ENCODE data around the gene COLEC12. TPM values are rescaled to one million over a fixed set of nuclear protein-coding genes. Genes with fewer than 3 reads are reported as not detected.

Gene COLEC12
- total RNA-seq, 3 donors from 2014 or later (not counting 1 experiment from before 2014, with no cell fraction given), result not detected

DNA sequence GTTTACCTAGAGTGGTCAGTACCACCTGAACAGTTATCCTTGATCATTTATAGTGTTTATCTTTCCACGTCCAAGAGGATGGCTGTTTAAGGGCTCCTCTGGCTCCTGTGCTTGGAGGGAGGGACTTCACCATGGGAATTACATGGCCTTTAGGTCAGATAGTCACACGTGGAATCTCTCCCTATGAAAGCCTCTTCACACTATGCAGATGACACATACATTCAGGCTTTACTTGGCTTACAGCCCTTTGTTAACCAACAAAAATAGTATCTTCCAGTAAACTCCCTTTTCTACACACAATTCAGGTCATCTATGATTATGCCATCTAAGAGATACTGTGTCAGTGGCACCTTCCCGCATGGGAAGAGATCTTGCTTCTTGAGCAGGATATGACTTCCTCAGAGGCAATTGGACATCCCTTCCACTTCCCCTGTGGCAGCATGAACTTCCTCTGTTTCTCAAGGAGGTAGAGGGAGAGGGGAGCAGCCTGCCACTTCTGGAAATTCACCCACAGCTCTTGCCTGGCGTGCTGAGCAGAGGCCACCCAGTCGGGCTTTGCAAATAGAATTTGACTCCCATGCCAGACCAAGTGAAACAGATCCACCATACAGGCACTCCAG, 53.5 kb downstream of the COLEC12 start:
- no peak overlapping the region for H3K4me3 Mint-ChIP-seq
- Histone ChIP-seq H3K36me3 (ENCODE audit: control insufficient read depth, insufficient read depth, low read length) (no peaks in the 10 kb centered on the region), H3K4me3 (ENCODE audit: low read length) (no peak overlapping the region), H3K27ac (ENCODE audit: low read length) (no peak overlapping the region), H3K4me1 (ENCODE audit: control insufficient read depth, insufficient read depth, low read length) (no peaks in the 10 kb centered on the region), H3K9me3 (ENCODE audit: control insufficient read depth, insufficient read depth, low read length) (peaks cover 10% of the 10 kb centered on the region), H3K27me3 (ENCODE audit: control insufficient read depth, insufficient read depth, low read length) (no peaks in the 10 kb centered on the region)
- TF ChIP-seq, protein P1, sequence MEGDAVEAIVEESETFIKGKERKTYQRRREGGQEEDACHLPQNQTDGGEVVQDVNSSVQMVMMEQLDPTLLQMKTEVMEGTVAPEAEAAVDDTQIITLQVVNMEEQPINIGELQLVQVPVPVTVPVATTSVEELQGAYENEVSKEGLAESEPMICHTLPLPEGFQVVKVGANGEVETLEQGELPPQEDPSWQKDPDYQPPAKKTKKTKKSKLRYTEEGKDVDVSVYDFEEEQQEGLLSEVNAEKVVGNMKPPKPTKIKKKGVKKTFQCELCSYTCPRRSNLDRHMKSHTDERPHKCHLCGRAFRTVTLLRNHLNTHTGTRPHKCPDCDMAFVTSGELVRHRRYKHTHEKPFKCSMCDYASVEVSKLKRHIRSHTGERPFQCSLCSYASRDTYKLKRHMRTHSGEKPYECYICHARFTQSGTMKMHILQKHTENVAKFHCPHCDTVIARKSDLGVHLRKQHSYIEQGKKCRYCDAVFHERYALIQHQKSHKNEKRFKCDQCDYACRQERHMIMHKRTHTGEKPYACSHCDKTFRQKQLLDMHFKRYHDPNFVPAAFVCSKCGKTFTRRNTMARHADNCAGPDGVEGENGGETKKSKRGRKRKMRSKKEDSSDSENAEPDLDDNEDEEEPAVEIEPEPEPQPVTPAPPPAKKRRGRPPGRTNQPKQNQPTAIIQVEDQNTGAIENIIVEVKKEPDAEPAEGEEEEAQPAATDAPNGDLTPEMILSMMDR (IDR thresholded peaks at IDR 0.05), result no peak
- DNase-seq (no peak), ATAC-seq (no peak)
- no peaks in the 10 kb centered on the region for H3K4me1 Mint-ChIP-seq
- WGBS (ENCODE audit: insufficient coverage), result 47% methylated on average over 5 of the region's 5 CpGs
- peaks cover 3 to 5% of the 10 kb centered on the region in 2 donors for H3K9me3 Mint-ChIP-seq
- H3K36me3 Mint-ChIP-seq, result no peaks in the 10 kb centered on the region
- H3K27me3 Mint-ChIP-seq (ENCODE audit: low read depth in 2 of 2), result peaks cover 0 to 8% of the 10 kb centered on the region in 2 donors
- intact Hi-C loops (cut with micrococcal nuclease), result no loop called here
- no peak overlapping the region for H3K27ac Mint-ChIP-seq

DNA sequence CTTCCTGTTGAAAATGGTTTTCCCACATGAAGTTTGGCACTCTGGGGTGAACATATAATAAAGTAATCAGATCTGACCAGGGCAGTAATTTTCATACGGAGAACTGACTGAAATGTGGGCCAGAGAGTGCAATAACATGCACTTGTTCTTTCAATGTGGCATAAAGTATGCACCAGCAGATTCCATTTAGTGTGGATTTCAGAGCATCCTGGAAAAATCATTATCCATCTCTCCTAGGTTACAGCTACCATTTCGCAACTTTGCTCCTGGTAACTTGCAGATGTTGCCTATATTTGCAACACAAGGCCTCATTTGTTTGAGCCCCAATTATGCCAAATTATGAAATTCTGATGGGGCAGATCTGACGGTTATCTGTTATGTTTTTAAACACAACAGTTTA, 55.4 kb downstream of the COLEC12 start:
- Histone ChIP-seq H3K4me3 (ENCODE audit: low read length) (no peak overlapping the region), H3K27ac (ENCODE audit: low read length) (no peak overlapping the region), H3K27me3 (ENCODE audit: control insufficient read depth, insufficient read depth, low read length) (no peaks in the 10 kb centered on the region), H3K9me3 (ENCODE audit: control insufficient read depth, insufficient read depth, low read length) (no peaks in the 10 kb centered on the region), H3K4me1 (ENCODE audit: control insufficient read depth, insufficient read depth, low read length) (no peaks in the 10 kb centered on the region), H3K36me3 (ENCODE audit: control insufficient read depth, insufficient read depth, low read length) (no peaks in the 10 kb centered on the region)
- no peak overlapping the region for H3K27ac Mint-ChIP-seq
- 91% methylated on average over 3 of the region's 3 CpGs for WGBS (ENCODE audit: insufficient coverage)
- peaks cover 0 to 8% of the 10 kb centered on the region in 2 donors for H3K27me3 Mint-ChIP-seq (ENCODE audit: low read depth in 2 of 2)
- no peak for ATAC-seq
- intact Hi-C loops (cut with micrococcal nuclease), result no loop called here
- H3K4me3 Mint-ChIP-seq, result no peak overlapping the region
- no peaks in the 10 kb centered on the region for H3K4me1 Mint-ChIP-seq
- DNase-seq, result no peak
- no peaks in the 10 kb centered on the region for H3K9me3 Mint-ChIP-seq
- no peaks in the 10 kb centered on the region for H3K36me3 Mint-ChIP-seq
- TF ChIP-seq, protein P1 (IDR thresholded peaks at IDR 0.05), result no peak

DNA sequence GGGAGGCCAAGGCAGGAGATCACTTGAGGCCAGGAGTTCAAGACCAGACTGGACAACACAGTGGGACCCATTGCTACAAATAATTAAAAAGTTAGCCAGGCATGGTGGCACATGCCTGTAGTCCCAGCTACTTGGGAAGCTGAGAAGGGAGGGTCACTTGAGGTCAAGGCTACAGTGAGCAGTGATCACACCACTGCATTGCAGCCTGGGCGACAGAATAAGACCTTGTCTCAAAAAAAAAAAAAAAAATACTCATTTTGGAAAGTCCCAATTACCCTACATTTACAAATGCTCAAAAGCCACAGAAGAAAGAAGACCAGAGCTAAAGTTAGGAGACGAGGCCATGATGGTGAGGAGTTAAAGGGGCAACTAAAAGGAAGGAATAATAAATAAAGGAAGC, 61.9 kb downstream of the COLEC12 start:
- no peaks in the 10 kb centered on the region for H3K4me1 Mint-ChIP-seq
- TF ChIP-seq, protein P1 (IDR thresholded peaks at IDR 0.05), result no peak
- intact Hi-C loops (cut with micrococcal nuclease), result no loop called here
- H3K27me3 Mint-ChIP-seq (ENCODE audit: low read depth in 2 of 2), result no peaks in the 10 kb centered on the region
- WGBS (ENCODE audit: insufficient coverage), result no CpG with 5 or more reads among the region's 2 CpGs
- no peaks in the 10 kb centered on the region for H3K9me3 Mint-ChIP-seq
- H3K27ac Mint-ChIP-seq, result no peak overlapping the region
- no peaks in the 10 kb centered on the region for H3K36me3 Mint-ChIP-seq
- no peak overlapping the region for H3K4me3 Mint-ChIP-seq
- no peaks in the 10 kb centered on the region for H3K4me1 ChIP-seq (ENCODE audit: control insufficient read depth, insufficient read depth, low read length)
- DNase-seq (no peak), ATAC-seq (no peak)
- H3K4me3 ChIP-seq (ENCODE audit: low read length), result no peak overlapping the region
- H3K27me3 ChIP-seq (ENCODE audit: control insufficient read depth, insufficient read depth, low read length), result no peaks in the 10 kb centered on the region
- H3K36me3 ChIP-seq (ENCODE audit: control insufficient read depth, insufficient read depth, low read length), result no peaks in the 10 kb centered on the region
- no peaks in the 10 kb centered on the region for H3K9me3 ChIP-seq (ENCODE audit: control insufficient read depth, insufficient read depth, low read length)
- H3K27ac ChIP-seq (ENCODE audit: low read length), result no peak overlapping the region

DNA sequence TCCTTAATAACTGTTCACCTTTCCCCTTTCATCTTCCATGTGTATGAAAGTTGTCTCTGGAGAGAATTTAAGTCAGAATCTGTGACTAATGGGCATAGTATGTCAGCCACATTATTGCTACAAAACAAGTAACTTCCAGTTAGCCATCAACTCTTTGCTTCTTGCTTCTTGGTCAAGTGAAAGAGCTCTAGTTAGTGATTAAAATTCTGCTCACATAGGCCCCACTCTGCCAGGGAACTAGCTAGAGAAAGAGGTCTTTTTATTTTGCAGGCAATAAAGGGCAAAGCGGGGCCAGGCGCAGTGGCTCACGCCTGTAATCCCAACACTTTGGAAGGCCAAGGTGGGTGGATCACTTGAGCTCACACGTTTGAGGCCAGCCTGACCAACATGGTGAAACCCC, 64.6 kb downstream of the COLEC12 start:
- 95% methylated on average over 4 of the region's 4 CpGs for WGBS (ENCODE audit: insufficient coverage)
- TF ChIP-seq, protein P1 (IDR thresholded peaks at IDR 0.05), result no peak
- no peak overlapping the region for H3K27ac Mint-ChIP-seq

More for the DNA sequence above, 64.6 kb downstream of the COLEC12 start:
- no peaks in the 10 kb centered on the region for H3K9me3 ChIP-seq (ENCODE audit: control insufficient read depth, insufficient read depth, low read length)
- Mint-ChIP-seq H3K4me1 (no peaks in the 10 kb centered on the region), H3K36me3 (no peaks in the 10 kb centered on the region), H3K27me3 (ENCODE audit: low read depth in 2 of 2) (peaks cover 0 to 6% of the 10 kb centered on the region in 2 donors), H3K4me3 (no peak overlapping the region), H3K9me3 (no peaks in the 10 kb centered on the region)
- H3K36me3 ChIP-seq (ENCODE audit: control insufficient read depth, insufficient read depth, low read length), result no peaks in the 10 kb centered on the region
- DNase-seq, result no peak
- intact Hi-C loops (cut with micrococcal nuclease), result no loop called here
- ATAC-seq, result no peak
- H3K4me3 ChIP-seq (ENCODE audit: low read length), result no peak overlapping the region
- H3K27me3 ChIP-seq (ENCODE audit: control insufficient read depth, insufficient read depth, low read length), result no peaks in the 10 kb centered on the region
- H3K27ac ChIP-seq (ENCODE audit: low read length), result no peak overlapping the region
- no peaks in the 10 kb centered on the region for H3K4me1 ChIP-seq (ENCODE audit: control insufficient read depth, insufficient read depth, low read length)
